NB4 (cell line): ENCODE results near the gene EIPR1.

ENCODE experiments used
- CTCF ChIP-seq: IDR thresholded peaks from one replicate; pipeline ENCODE4 v1.5.1; 2012; ENCODE audit warnings: low read depth, low read length
- MAX ChIP-seq: IDR thresholded peaks from 2 replicates; pipeline ENCODE4 v1.6.1; 2011; ENCODE audit warnings: low read depth, low read length
- MYC ChIP-seq: IDR thresholded peaks from 2 replicates; pipeline ENCODE4 v1.6.1; 2011; ENCODE audit warnings: low read depth, low read length
- POLR2A ChIP-seq: IDR thresholded peaks from 2 replicates; pipeline ENCODE4 v1.6.1; 2011; ENCODE audit warnings: mild to moderate bottlenecking; ENCODE audit not compliant: insufficient read length; ENCODE audit errors: extremely low read depth

DNA sequence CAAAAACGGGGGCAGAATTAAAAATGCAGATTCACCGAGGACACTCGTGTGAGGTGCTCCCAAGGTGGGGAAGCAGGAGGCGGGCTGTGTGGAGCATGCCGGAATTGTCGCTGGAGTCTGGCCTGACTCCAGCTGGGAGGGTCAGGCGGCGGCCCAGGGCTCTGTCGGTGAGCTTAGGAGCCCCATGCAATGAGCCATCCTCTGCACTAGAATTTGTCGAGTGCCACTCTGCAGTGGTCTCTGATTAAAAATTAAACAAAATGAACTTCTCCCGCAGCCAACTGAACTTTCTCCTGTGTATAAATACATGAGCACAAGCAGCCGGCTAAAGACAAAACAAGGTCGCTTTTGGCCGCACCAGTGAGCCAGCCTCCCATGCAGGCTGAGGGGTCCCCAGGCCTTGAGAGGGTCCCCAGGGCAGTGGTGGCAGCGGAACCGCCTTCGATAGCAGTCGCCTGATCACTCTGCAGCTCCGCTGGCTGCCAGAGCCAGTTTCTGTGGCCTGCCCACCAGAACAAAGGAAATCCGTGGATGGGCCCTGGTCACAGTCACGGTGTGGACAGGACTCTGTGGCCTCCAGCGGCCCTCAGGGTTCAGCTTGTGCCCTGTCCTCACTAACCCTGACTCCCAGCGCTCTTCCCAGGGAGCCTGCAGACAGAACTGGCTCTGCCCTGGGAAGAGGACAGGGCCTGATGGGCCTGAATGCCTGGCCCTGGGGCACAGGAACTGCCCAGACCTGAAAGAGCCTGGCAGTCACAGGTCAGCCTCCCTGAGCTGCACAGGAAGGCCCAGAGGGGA, 201.3 kb downstream of the EIPR1 start:
- TF ChIP-seq POLR2A (no peak), CTCF (no peak), MAX (no peak), MYC (no peak)
